ENCODE data around the gene PKP3.

- no peak for TF ChIP-seq CTCF (IDR thresholded peaks at IDR 0.05)
- TF ChIP-seq POLR2A (IDR thresholded peaks at IDR 0.05), result no peak
- no peak for TF ChIP-seq EP300 (IDR thresholded peaks at IDR 0.05)
Observed at GRCh38 chr11:403021-403760, 9.2 kb downstream of the PKP3 start.
